ENCODE data around the gene PTGIR.
A peak's percentile ranks its signal among the peaks of the same experiment; 100 is the strongest.

The PTGIR gene

GRCh38 chr19:46661020-46661731 is 36.3 kb upstream of the PTGIR start, which contains the start of gene DACT3:
DACT3 (minus strand) TSS chr19:46661182; CDS start chr19:46661064, 118 bp downstream.
- Histone ChIP-seq H3K9me3 (no peaks in the 10 kb centered on the region), H3K36me3 (no peaks in the 10 kb centered on the region)

GRCh38 chr19:46660551-46661019 is 35.7 kb upstream of the PTGIR start:
- peak; percentile 47 for DNase-seq
- H3K36me3 ChIP-seq = no peaks in the 10 kb centered on the region
- peak overlapping the region; percentile 66 for H3K4me3 ChIP-seq (ENCODE audit: low read depth, low read length)
- TF ChIP-seq CTCF (IDR thresholded peaks at IDR 0.05; ENCODE audit: low read depth, low read length) = no peak
- no peaks in the 10 kb centered on the region for H3K9me3 ChIP-seq
- H3K27me3 ChIP-seq = no peaks in the 10 kb centered on the region
- peaks cover 3% of the 10 kb centered on the region; the same call in 1 of the 2 replicates for H3K4me1 ChIP-seq

More at GRCh38 chr19:46661020-46661731, 36.3 kb upstream of the PTGIR start, which contains the start of gene DACT3:
- Histone ChIP-seq H3K27me3 (no peaks in the 10 kb centered on the region), H3K4me3 (ENCODE audit: low read depth, low read length) (peak within 1 kb of the TSS; percentile 66), H3K4me1 (peaks cover 3% of the 10 kb centered on the region; the same call in 1 of the 2 replicates)
- DNase-seq = peak; percentile 100
- TF ChIP-seq CTCF (IDR thresholded peaks at IDR 0.05; ENCODE audit: low read depth, low read length) = no peak

GRCh38 chr19:46660008-46660517 is 35.2 kb upstream of the PTGIR start:
- TF ChIP-seq CTCF (IDR thresholded peaks at IDR 0.05; ENCODE audit: low read depth, low read length) = no peak
- Histone ChIP-seq H3K27me3 (no peaks in the 10 kb centered on the region), H3K36me3 (no peaks in the 10 kb centered on the region), H3K9me3 (no peaks in the 10 kb centered on the region), H3K4me1 (peaks cover 3% of the 10 kb centered on the region; the same call in 1 of the 2 replicates), H3K4me3 (ENCODE audit: low read depth, low read length) (peak overlapping the region; percentile 66)
- DNase-seq = peak; percentile 36

GRCh38 chr19:46659151-46660007 is 34.5 kb upstream of the PTGIR start:
- Histone ChIP-seq H3K4me1 (peaks cover 3% of the 10 kb centered on the region; the same call in 1 of the 2 replicates), H3K4me3 (ENCODE audit: low read depth, low read length) (peak overlapping the region; percentile 66), H3K36me3 (no peaks in the 10 kb centered on the region), H3K9me3 (no peaks in the 10 kb centered on the region), H3K27me3 (no peaks in the 10 kb centered on the region)
- TF ChIP-seq CTCF (IDR thresholded peaks at IDR 0.05; ENCODE audit: low read depth, low read length) = no peak
- peak; percentile 59 for DNase-seq

- DNase-seq = no peak
- H3K4me1 ChIP-seq = no peaks in the 10 kb centered on the region; the same call in 1 of the 2 replicates
- H3K9me3 ChIP-seq = no peaks in the 10 kb centered on the region
- H3K36me3 ChIP-seq = no peaks in the 10 kb centered on the region
- H3K27me3 ChIP-seq = no peaks in the 10 kb centered on the region
- TF ChIP-seq CTCF (IDR thresholded peaks at IDR 0.05; ENCODE audit: low read depth, low read length) = no peak
- H3K4me3 ChIP-seq (ENCODE audit: low read depth, low read length) = no peak overlapping the region
Measured at GRCh38 chr19:46656541-46656940, 31.7 kb upstream of the PTGIR start.
